OCI-LY3 (cell line): ENCODE data around the gene ZNF275.

ENCODE experiments used
- H2AFZ ChIP-seq: fragments of 200-600, 300-600 bp; shearing (Covaris generic); 2 replicates; pipeline ENCODE4 v1.6.0; 2014; ENCODE audit warnings: antibody characterized with exemption, low read depth, low read length
- H3K27ac ChIP-seq: fragments of 200-600, 300-600 bp; sonication (generic); 2 replicates; pipeline ENCODE4 v1.5.1; 2014; ENCODE audit warnings: mild to moderate bottlenecking, low read length, moderate library complexity, mixed read lengths
- H3K27me3 ChIP-seq: fragments of 200-600, 300-600 bp; sonication (generic); 2 replicates; pipeline ENCODE4 v1.6.1; 2014; ENCODE audit warnings: low read depth, low read length, mixed read lengths
- H3K36me3 ChIP-seq: fragments of 200-600, 300-600 bp; sonication (generic); replicated peaks from 2 replicates; pipeline ENCODE3; 2014; ENCODE audit warnings: low read depth, low read length, mixed read lengths
- H3K4me1 ChIP-seq: fragments of 300-600, 200-600 bp; sonication (generic); 2 replicates; pipeline ENCODE4 v1.6.1; 2014; ENCODE audit warnings: low read length, mixed read lengths
- H3K4me2 ChIP-seq: fragments of 200-600, 300-600 bp; sonication (generic); 2 replicates; pipeline ENCODE4 v1.6.1; 2014; ENCODE audit warnings: low read length, mixed read lengths
- H3K4me3 ChIP-seq: fragments of 300-600, 200-600 bp; sonication (generic); 2 replicates; pipeline ENCODE4 v1.5.1; 2014; ENCODE audit warnings: antibody characterized with exemption, mild to moderate bottlenecking, low read length, moderate library complexity
- H3K79me2 ChIP-seq: fragments of 300-600, 200-600 bp; shearing (Covaris generic); 2 replicates; pipeline ENCODE4 v1.6.1; 2014; ENCODE audit warnings: mild to moderate bottlenecking, low read length, mixed read lengths
- H3K9ac ChIP-seq: fragments of 300-600, 200-600 bp; shearing (Covaris generic); 2 replicates; pipeline ENCODE4 v1.6.0; 2014; ENCODE audit warnings: mild to moderate bottlenecking, low read length, moderate library complexity
- H3K9me3 ChIP-seq: fragments of 200-600, 300-600 bp; shearing (Covaris generic); 2 replicates; pipeline ENCODE4 v1.6.1; 2014; ENCODE audit warnings: low read length, mixed read lengths; ENCODE audit not compliant: insufficient read depth
- H4K20me1 ChIP-seq: fragments of 200-600, 300-600 bp; sonication (generic); 2 replicates; pipeline ENCODE4 v1.6.1; 2016; ENCODE audit warnings: low read length, mixed read lengths; ENCODE audit not compliant: insufficient read depth
- CTCF ChIP-seq: fragments of 200-600, 300-600 bp; sonication (generic); IDR thresholded peaks from 2 replicates; pipeline ENCODE4 v1.5.1; 2014; ENCODE audit warnings: antibody characterized with exemption, low read length, low read depth
- EZH2phosphoT487 ChIP-seq: fragments of 200-600 bp; shearing (Covaris generic); IDR thresholded peaks from 2 replicates; pipeline ENCODE4 v1.6.1; 2018; ENCODE audit warnings: antibody characterized with exemption, mixed run types, low read depth

Gene ZNF275

GRCh38 chrX:153339662-153340061 is 5.7 kb downstream of the ZNF275 start:
- Histone ChIP-seq H3K27me3 (no peaks in the 10 kb centered on the region), H3K27ac (no peak overlapping the region), H3K4me1 (peaks cover 33% of the 10 kb centered on the region), H3K79me2 (peaks cover 100% of the 10 kb centered on the region), H3K9ac (no peak overlapping the region), H4K20me1 (peaks cover 87% of the 10 kb centered on the region), H3K9me3 (no peaks in the 10 kb centered on the region), H3K4me3 (no peak overlapping the region), H3K4me2 (no peak overlapping the region), H2AFZ (no peak overlapping the region), H3K36me3 (peaks cover 71% of the 10 kb centered on the region)
- TF ChIP-seq CTCF: no peak

GRCh38 chrX:153340111-153340510 is 6.2 kb downstream of the ZNF275 start:
- TF ChIP-seq CTCF: no peak
- TF ChIP-seq EZH2phosphoT487: no peak
- H3K9ac ChIP-seq: no peak overlapping the region
- peaks cover 76% of the 10 kb centered on the region for H3K36me3 ChIP-seq
- no peaks in the 10 kb centered on the region for H3K9me3 ChIP-seq
- H2AFZ ChIP-seq: no peak overlapping the region
- peaks cover 33% of the 10 kb centered on the region for H3K4me1 ChIP-seq
- H3K79me2 ChIP-seq: peaks cover 100% of the 10 kb centered on the region
- H4K20me1 ChIP-seq: peaks cover 91% of the 10 kb centered on the region
- H3K4me3 ChIP-seq: no peak overlapping the region
- H3K27me3 ChIP-seq: no peaks in the 10 kb centered on the region
- H3K4me2 ChIP-seq: no peak overlapping the region
- H3K27ac ChIP-seq: no peak overlapping the region

- Histone ChIP-seq H3K4me1 (peaks cover 5% of the 10 kb centered on the region), H3K36me3 (peaks cover 71% of the 10 kb centered on the region), H3K4me3 (no peak overlapping the region), H3K27ac (no peak overlapping the region), H3K27me3 (no peaks in the 10 kb centered on the region), H3K79me2 (peaks cover 72% of the 10 kb centered on the region), H3K9ac (no peak overlapping the region), H3K4me2 (no peak overlapping the region), H3K9me3 (no peaks in the 10 kb centered on the region), H2AFZ (no peak overlapping the region), H4K20me1 (peaks cover 68% of the 10 kb centered on the region)
- no peak for TF ChIP-seq EZH2phosphoT487
- no peak for TF ChIP-seq CTCF
These were observed 9.0 kb downstream of the ZNF275 start for GRCh38 chrX:153342762-153343558.

GRCh38 chrX:153343674-153344073 is 9.7 kb downstream of the ZNF275 start:
- no peaks in the 10 kb centered on the region for H3K9me3 ChIP-seq
- peaks cover 65% of the 10 kb centered on the region for H3K79me2 ChIP-seq
- no peak overlapping the region for H2AFZ ChIP-seq
- H3K4me3 ChIP-seq: no peak overlapping the region
- no peak overlapping the region for H3K27ac ChIP-seq
- TF ChIP-seq CTCF (no peak), EZH2phosphoT487 (no peak)
- H4K20me1 ChIP-seq: peaks cover 61% of the 10 kb centered on the region
- no peak overlapping the region for H3K9ac ChIP-seq
- no peaks in the 10 kb centered on the region for H3K4me1 ChIP-seq
- peaks cover 68% of the 10 kb centered on the region for H3K36me3 ChIP-seq
- H3K27me3 ChIP-seq: no peaks in the 10 kb centered on the region
- H3K4me2 ChIP-seq: no peak overlapping the region
